Stimulated activated memory B cell treated with anti-CD40 and anti-IgM and Interleukin-4, amounts not matched to agents 10 μg/mL and 1 μg/mL and 100 μg/mL, for 72 hours (primary cell): ENCODE results near the gene OSBPL7.
"Not testable (repeated sequence)": the region's sequence is repeated elsewhere in the genome, so short reads cannot be mapped to it uniquely, and the experiment has no call there.

Source experiments
- ATAC-seq: fragments of 150-1000 bp; cut with Tn5 transposase; 2 replicates; pipeline ENCODE4 v1.10.0; 2021
- H3K27ac Mint-ChIP-seq: one replicate; pipeline ENCODE4 v1.8.0; 2022; ENCODE audit warnings: mild to moderate bottlenecking, mixed read lengths
- H3K27me3 Mint-ChIP-seq: one replicate; pipeline ENCODE4 v1.8.0; 2022; ENCODE audit warnings: mixed read lengths
- H3K36me3 Mint-ChIP-seq: one replicate; pipeline ENCODE4 v1.8.0; 2022; ENCODE audit warnings: mixed read lengths
- H3K4me1 Mint-ChIP-seq: one replicate; pipeline ENCODE4 v1.8.0; 2022; ENCODE audit warnings: mixed read lengths
- H3K4me3 Mint-ChIP-seq: one replicate; pipeline ENCODE4 v1.8.0; 2022; ENCODE audit warnings: mild to moderate bottlenecking, moderate library complexity, mixed read lengths
- H3K9me3 Mint-ChIP-seq: one replicate; pipeline ENCODE4 v1.8.0; 2022; ENCODE audit warnings: mixed read lengths

OSBPL7 gene

DNA sequence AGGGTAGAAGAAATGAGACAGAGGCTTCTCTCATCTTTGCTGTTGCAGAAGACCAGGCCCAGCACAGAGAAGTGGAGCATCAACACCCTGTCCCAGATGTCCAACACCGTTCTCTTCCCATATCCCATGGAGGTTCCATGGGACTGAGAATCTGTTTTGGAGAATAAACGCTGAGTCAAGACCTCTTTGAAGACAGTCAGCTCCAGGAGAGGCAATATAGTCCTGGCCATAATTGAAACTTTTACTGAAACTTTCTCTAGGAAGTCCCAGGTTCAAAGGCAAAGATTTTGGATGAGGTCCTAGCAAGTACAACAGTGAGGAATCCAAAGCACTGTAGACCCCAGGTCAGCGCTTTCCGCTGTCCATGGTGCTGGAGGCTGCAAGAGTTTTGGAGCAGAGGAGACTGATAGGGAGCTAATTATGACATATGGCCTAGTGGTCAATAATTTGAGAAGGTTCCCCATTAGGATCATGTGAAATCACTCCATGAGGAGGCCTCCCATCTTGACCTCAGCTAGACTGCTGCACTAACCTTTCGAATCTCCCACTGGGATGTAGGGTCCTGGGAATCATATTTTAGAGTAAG lies 36.0 kb downstream of the OSBPL7 start:
- H3K9me3 Mint-ChIP-seq, result no peaks in the 10 kb centered on the region
- H3K36me3 Mint-ChIP-seq, result no peaks in the 10 kb centered on the region
- no peak overlapping the region for H3K27ac Mint-ChIP-seq
- no peak for ATAC-seq
- no peak overlapping the region for H3K4me3 Mint-ChIP-seq
- H3K27me3 Mint-ChIP-seq, result peaks cover 73% of the 10 kb centered on the region
- H3K4me1 Mint-ChIP-seq, result peaks cover 8% of the 10 kb centered on the region

- no peak for ATAC-seq
- Mint-ChIP-seq H3K27ac (no peak overlapping the region), H3K9me3 (no peaks in the 10 kb centered on the region), H3K27me3 (peaks cover 63% of the 10 kb centered on the region), H3K4me3 (no peak overlapping the region), H3K36me3 (no peaks in the 10 kb centered on the region), H3K4me1 (no peaks in the 10 kb centered on the region)
Observed at GRCh38 chr17:47781397-47781796, 40.2 kb downstream of the OSBPL7 start.

- no peak overlapping the region for H3K27ac Mint-ChIP-seq
- H3K27me3 Mint-ChIP-seq, result peaks cover 69% of the 10 kb centered on the region
- ATAC-seq, result peak; percentile 7
- H3K4me3 Mint-ChIP-seq, result no peak overlapping the region
- H3K9me3 Mint-ChIP-seq, result no peaks in the 10 kb centered on the region
- no peaks in the 10 kb centered on the region for H3K36me3 Mint-ChIP-seq
- no peaks in the 10 kb centered on the region for H3K4me1 Mint-ChIP-seq
Observed at GRCh38 chr17:47778184-47778635, 43.4 kb downstream of the OSBPL7 start.

DNA sequence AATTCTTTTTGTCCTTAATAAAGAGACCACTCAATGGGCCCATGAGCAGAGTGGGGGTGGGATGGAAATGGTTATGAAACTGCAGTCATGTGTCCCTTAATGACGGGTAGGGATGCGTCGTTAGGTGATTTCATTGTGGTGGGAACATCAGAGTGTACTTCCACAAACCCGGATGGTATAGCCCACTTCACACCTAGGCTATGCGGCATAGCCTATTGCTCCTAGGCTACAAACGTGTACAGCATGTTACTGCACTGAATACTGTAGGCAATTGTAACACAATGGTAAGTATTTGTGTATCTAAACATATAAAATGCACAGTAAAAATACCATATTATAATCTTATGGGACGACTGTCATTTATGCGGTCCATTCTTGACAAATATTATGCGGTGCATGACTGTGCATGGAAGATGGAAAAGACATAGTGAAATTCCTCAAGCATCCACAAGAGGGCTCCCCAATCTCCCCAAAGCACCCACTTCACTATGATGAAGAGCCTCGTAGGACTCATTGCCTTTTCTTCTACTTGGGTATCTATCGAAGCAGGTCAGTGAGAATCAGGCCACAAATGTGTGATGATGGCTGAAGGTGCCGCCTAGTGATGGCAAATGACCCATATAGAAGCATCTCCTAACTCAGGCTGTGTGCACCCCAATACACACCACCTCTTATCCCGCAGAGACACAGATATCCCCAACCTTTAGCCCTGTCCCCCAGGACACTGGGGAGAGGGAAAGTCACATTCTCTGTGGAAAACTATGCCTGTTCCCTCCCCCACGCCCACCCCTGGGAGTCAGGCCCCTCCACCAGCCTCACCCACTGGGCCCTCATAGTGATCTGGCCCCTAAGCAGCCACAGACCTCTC lies 45.0 kb downstream of the OSBPL7 start:
- peaks cover 72% of the 10 kb centered on the region for H3K27me3 Mint-ChIP-seq
- H3K9me3 Mint-ChIP-seq, result no peaks in the 10 kb centered on the region
- H3K36me3 Mint-ChIP-seq, result no peaks in the 10 kb centered on the region
- no peak overlapping the region for H3K27ac Mint-ChIP-seq
- H3K4me3 Mint-ChIP-seq, result no peak overlapping the region
- no peaks in the 10 kb centered on the region for H3K4me1 Mint-ChIP-seq
- ATAC-seq, result peak; percentile 74

DNA sequence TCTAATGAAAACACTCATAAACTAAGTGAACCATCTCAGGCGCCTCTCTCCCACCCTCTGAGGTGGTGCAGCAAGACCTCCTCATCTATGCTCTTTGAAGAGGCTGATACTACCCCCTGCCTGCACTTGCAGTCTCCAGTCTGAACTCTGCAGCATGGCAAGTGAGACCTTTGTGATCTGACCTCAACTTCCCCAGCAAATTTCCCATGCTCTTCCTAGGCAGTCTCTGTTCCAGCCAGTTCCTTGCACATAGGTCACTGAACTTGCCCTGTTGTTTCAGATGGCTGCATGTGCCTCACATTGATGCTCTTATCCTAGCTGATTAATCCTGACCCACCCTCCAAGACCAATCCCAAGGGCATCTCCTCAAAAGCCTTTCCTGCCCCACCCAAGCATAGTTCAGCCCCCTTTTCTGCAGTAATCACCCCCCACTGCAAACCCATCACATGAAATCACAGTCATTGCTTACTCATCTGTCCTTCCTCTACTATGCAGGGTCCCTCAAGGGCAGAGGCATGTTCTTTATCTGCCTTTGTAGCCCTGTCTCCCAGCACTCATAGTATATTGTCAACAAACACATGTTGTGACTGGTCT lies 46.5 kb downstream of the OSBPL7 start:
- no peak overlapping the region for H3K27ac Mint-ChIP-seq
- peaks cover 57% of the 10 kb centered on the region for H3K27me3 Mint-ChIP-seq
- H3K4me1 Mint-ChIP-seq, result no peaks in the 10 kb centered on the region
- no peak for ATAC-seq
- H3K36me3 Mint-ChIP-seq, result no peaks in the 10 kb centered on the region
- H3K4me3 Mint-ChIP-seq, result no peak overlapping the region
- H3K9me3 Mint-ChIP-seq, result peaks cover 3% of the 10 kb centered on the region

DNA sequence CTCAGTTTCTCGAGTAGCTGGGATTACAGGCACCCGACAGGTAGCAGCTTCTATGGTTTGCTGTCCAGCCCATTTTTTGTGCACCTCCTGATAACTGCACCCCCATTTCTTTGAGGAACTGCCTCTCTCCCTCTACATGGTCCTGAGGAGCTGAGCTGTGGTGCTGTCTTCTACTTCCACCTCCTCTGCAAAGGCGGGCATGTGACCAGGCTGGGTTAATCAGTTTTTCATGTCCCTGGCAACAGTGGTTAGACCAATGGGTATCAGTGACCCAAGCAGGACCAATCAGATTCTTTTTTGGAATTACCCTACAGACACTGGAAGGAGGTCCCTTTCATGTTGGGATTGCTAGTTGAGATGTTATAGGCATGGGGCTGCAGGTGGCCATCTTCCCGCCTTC lies 47.3 kb downstream of the OSBPL7 start:
- peaks cover 59% of the 10 kb centered on the region for H3K27me3 Mint-ChIP-seq

GRCh38 chr17:47773649-47774048 lies 47.9 kb downstream of the OSBPL7 start:
- H3K27me3 Mint-ChIP-seq, result peaks cover 65% of the 10 kb centered on the region
- not testable (repeated sequence) for H3K4me1 Mint-ChIP-seq, H3K36me3 Mint-ChIP-seq, H3K9me3 Mint-ChIP-seq, H3K27ac Mint-ChIP-seq, ATAC-seq, H3K4me3 Mint-ChIP-seq

More for the DNA sequence above, 47.3 kb downstream of the OSBPL7 start:
- peaks cover 3% of the 10 kb centered on the region for H3K9me3 Mint-ChIP-seq
- no peak for ATAC-seq
- H3K36me3 Mint-ChIP-seq, result no peaks in the 10 kb centered on the region
- H3K4me3 Mint-ChIP-seq, result no peak overlapping the region
- H3K4me1 Mint-ChIP-seq, result no peaks in the 10 kb centered on the region
- no peak overlapping the region for H3K27ac Mint-ChIP-seq

- Mint-ChIP-seq H3K4me1 (no peaks in the 10 kb centered on the region), H3K9me3 (peaks cover 6% of the 10 kb centered on the region), H3K27me3 (peaks cover 52% of the 10 kb centered on the region), H3K27ac (no peak overlapping the region), H3K4me3 (no peak overlapping the region), H3K36me3 (no peaks in the 10 kb centered on the region)
- ATAC-seq, result no peak
Observed at GRCh38 chr17:47763913-47764582, 57.5 kb downstream of the OSBPL7 start.

- Mint-ChIP-seq H3K27ac (no peak overlapping the region), H3K9me3 (peaks cover 9% of the 10 kb centered on the region), H3K4me1 (no peaks in the 10 kb centered on the region), H3K27me3 (peaks cover 45% of the 10 kb centered on the region), H3K4me3 (no peak overlapping the region), H3K36me3 (no peaks in the 10 kb centered on the region)
- no peak for ATAC-seq
Observed at GRCh38 chr17:47762728-47763127, 58.9 kb downstream of the OSBPL7 start.

- H3K4me1 Mint-ChIP-seq, result peaks cover 6% of the 10 kb centered on the region
- peaks cover 9% of the 10 kb centered on the region for H3K9me3 Mint-ChIP-seq
- peaks cover 31% of the 10 kb centered on the region for H3K27me3 Mint-ChIP-seq
Observed at GRCh38 chr17:47760409-47761140, 61.0 kb downstream of the OSBPL7 start.

GRCh38 chr17:47757386-47757785 lies 64.2 kb downstream of the OSBPL7 start:
- Mint-ChIP-seq H3K27ac (no peak overlapping the region), H3K27me3 (peaks cover 14% of the 10 kb centered on the region), H3K36me3 (no peaks in the 10 kb centered on the region), H3K9me3 (peaks cover 3% of the 10 kb centered on the region), H3K4me3 (no peak overlapping the region), H3K4me1 (peaks cover 6% of the 10 kb centered on the region)
- no peak for ATAC-seq

More at GRCh38 chr17:47760409-47761140, 61.0 kb downstream of the OSBPL7 start:
- Mint-ChIP-seq H3K36me3 (no peaks in the 10 kb centered on the region), H3K4me3 (no peak overlapping the region), H3K27ac (no peak overlapping the region)
- ATAC-seq, result no peak
